Cardiac muscle cell (in vitro differentiated cells and primary cell): ENCODE data around the gene MROH7. TPM values are rescaled to one million over a fixed set of nuclear protein-coding genes. Genes with fewer than 3 reads are reported as not detected.

Experiments
- DNase-seq, 2 donors: peaks; one replicate each; pipeline versions ENCODE4 v3.0.0 to v3.0.0-alpha.2; 2010 to 2017; ENCODE audit warnings: low read depth in 1 of 2, low spot score in 1 of 2
- H3K27ac ChIP-seq: fragments of 200-600 bp; sonication (generic); 2 replicates; pipeline ENCODE4 v1.5.1; 2016
- H3K27me3 ChIP-seq: fragments of 200-600 bp; sonication (generic); 2 replicates; pipeline ENCODE4 v1.6.0; 2016; ENCODE audit warnings: control low read depth
- H3K36me3 ChIP-seq: fragments of 200-600 bp; sonication (generic); 2 replicates; pipeline ENCODE4 v1.5.1; 2016; ENCODE audit warnings: control low read depth
- H3K4me1 ChIP-seq: fragments of 200-600 bp; sonication (generic); 2 replicates; pipeline ENCODE4 v1.8.1; 2017; ENCODE audit warnings: low read depth, mild to moderate bottlenecking, mixed run types
- H3K4me3 ChIP-seq: fragments of 200-600 bp; sonication (generic); 2 replicates; pipeline ENCODE4 v1.5.1; 2016; ENCODE audit warnings: mild to moderate bottlenecking
- H3K9me3 ChIP-seq: fragments of 200-600 bp; sonication (generic); 2 replicates; pipeline ENCODE4 v1.5.1; 2017; ENCODE audit warnings: low read depth, mild to moderate bottlenecking, control low read depth
- CTCF ChIP-seq: IDR thresholded peaks from 2 replicates; pipeline ENCODE4 v1.5.1; 2012; ENCODE audit warnings: low read depth, mild to moderate bottlenecking, low read length
- polyA plus RNA-seq: library from polyadenylated mRNA; unstranded; fragments of >200 nt; fragmentation: Nextera tagmentation; extraction: Ambion mirVana; gene quantifications from 2 replicates; pipeline ENCODE4 v1.2.1, GENCODE V29; 2016
- total RNA-seq: library from RNA; depleted of rRNA; stranded (reverse); fragments of >200 nt; gene quantifications from 2 replicates; pipeline ENCODE4 v1.2.3, GENCODE V29; 2016

The MROH7 gene
- total and polyA plus RNA-seq, 2 experiments from 2014 or later, result 7.0 to 22.4 TPM

- no peak overlapping the region for H3K4me3 ChIP-seq
- TF ChIP-seq CTCF, result no peak
Measured at GRCh38 chr1:54695764-54696163, 54.2 kb downstream of the MROH7 start.

DNA sequence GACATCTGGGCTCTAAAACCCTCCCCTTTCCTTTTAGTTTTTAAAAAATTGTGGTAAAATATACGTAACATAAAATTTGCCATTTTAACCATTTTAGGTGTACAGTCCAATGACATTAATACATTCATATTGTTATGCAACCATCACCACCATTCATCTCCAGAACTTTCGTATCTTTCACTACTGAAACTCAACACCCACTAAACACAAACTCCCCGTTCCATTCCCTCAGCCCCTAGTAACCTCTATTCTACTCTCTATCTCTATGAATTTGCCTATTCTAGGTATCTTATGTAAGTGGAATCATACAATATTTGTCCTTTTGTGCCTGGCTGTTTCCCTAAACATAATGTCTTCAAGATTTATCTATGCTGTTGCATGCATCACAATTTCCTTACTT is 54.7 kb downstream of the MROH7 start:
- H3K27me3 ChIP-seq, result no peaks in the 10 kb centered on the region
- H3K27ac ChIP-seq, result no peak overlapping the region
- no peaks in the 10 kb centered on the region for H3K36me3 ChIP-seq
- no peaks in the 10 kb centered on the region for H3K4me1 ChIP-seq
- H3K9me3 ChIP-seq, result no peaks in the 10 kb centered on the region
- TF ChIP-seq CTCF, result no peak
- no peak overlapping the region for H3K4me3 ChIP-seq
- no peak for DNase-seq

More at GRCh38 chr1:54695764-54696163, 54.2 kb downstream of the MROH7 start:
- H3K9me3 ChIP-seq, result no peaks in the 10 kb centered on the region
- no peaks in the 10 kb centered on the region for H3K27me3 ChIP-seq
- no peak overlapping the region for H3K27ac ChIP-seq
- no peaks in the 10 kb centered on the region for H3K4me1 ChIP-seq
- no peak for DNase-seq
- H3K36me3 ChIP-seq, result no peaks in the 10 kb centered on the region

DNA sequence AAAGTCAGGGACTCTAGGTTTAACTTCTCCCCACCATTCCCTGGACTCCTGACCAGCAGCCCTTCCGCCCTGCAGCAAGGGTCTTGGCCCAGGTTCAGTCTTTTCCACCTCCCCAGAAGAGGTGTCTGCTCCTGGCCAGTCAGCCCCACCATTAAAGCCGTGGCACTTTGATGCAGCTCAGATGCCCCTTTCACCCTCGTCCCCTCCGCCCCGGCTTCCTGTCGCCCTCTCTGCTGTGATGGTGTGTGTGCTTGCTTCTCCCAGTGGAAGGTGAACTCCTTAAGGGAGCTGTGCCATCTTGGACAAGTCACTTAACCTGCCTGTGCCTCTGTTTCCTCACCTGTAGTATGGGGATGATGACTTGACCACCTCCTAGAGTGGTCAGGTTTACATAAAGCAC is 56.3 kb downstream of the MROH7 start:
- Histone ChIP-seq H3K27me3 (no peaks in the 10 kb centered on the region), H3K36me3 (no peaks in the 10 kb centered on the region), H3K27ac (no peak overlapping the region), H3K4me3 (no peak overlapping the region), H3K9me3 (no peaks in the 10 kb centered on the region), H3K4me1 (no peaks in the 10 kb centered on the region)
- no peak for DNase-seq
- no peak for TF ChIP-seq CTCF

DNA sequence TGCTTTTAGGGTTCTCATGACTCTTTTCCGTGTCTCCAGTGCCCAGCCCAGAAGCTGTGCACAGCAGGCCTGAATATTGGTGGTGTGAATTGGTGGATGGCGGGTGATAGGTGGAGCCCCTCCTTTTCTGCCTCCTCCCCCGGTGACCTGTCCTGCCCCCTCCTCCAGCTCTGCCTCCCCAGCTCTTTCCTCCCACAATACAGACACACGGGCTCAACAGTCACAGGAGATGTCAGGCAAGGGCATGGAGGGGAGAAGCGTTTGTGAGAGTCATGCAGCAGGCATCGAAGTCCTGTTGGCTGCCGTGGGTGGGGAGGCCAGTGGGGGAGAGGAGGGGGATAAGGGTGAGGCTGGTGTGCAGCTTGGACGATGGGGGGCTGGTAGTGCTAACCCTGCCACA is 56.8 kb downstream of the MROH7 start:
- no peak overlapping the region for H3K4me3 ChIP-seq
- H3K9me3 ChIP-seq, result no peaks in the 10 kb centered on the region
- DNase-seq, result no peak
- H3K27ac ChIP-seq, result no peak overlapping the region
- H3K27me3 ChIP-seq, result no peaks in the 10 kb centered on the region
- H3K4me1 ChIP-seq, result no peaks in the 10 kb centered on the region
- no peaks in the 10 kb centered on the region for H3K36me3 ChIP-seq
- no peak for TF ChIP-seq CTCF

- no peaks in the 10 kb centered on the region for H3K27me3 ChIP-seq
- no peak for DNase-seq
- no peak overlapping the region for H3K4me3 ChIP-seq
- no peaks in the 10 kb centered on the region for H3K4me1 ChIP-seq
- TF ChIP-seq CTCF, result no peak
- H3K27ac ChIP-seq, result no peak overlapping the region
- no peaks in the 10 kb centered on the region for H3K36me3 ChIP-seq
- H3K9me3 ChIP-seq, result no peaks in the 10 kb centered on the region
Measured at GRCh38 chr1:54699936-54700525, 58.4 kb downstream of the MROH7 start.
